Measurements from ENCODE around the gene MS4A15. TPM values are rescaled to one million over a fixed set of nuclear protein-coding genes. Genes with fewer than 3 reads are reported as not detected.

The MS4A15 gene
- total RNA-seq, 2 donors from 2014 or later = not detected

- Mint-ChIP-seq H3K36me3 (no peaks in the 10 kb centered on the region), H3K27ac (no peak overlapping the region), H3K9me3 (no peaks in the 10 kb centered on the region)
- DNase-seq (ENCODE audit: low spot score in 2 of 2) = peak in 1 of 2 donors; percentile 53
- ATAC-seq = peak; percentile 51 to 75
Observed at GRCh38 chr11:60767388-60767811, 10.7 kb downstream of the MS4A15 start.

- no peak overlapping the region for H3K27ac Mint-ChIP-seq
- H3K36me3 Mint-ChIP-seq = no peaks in the 10 kb centered on the region
- DNase-seq (ENCODE audit: low spot score in 2 of 2) (no peak), ATAC-seq (no peak)
- H3K9me3 Mint-ChIP-seq = no peaks in the 10 kb centered on the region
Observed at GRCh38 chr11:60768202-60768601, 11.5 kb downstream of the MS4A15 start.

GRCh38 chr11:60769273-60769672 is 12.6 kb downstream of the MS4A15 start:
- no peaks in the 10 kb centered on the region for H3K9me3 Mint-ChIP-seq

GRCh38 chr11:60769811-60770210 is 13.1 kb downstream of the MS4A15 start:
- Mint-ChIP-seq H3K27ac (no peak overlapping the region), H3K36me3 (no peaks in the 10 kb centered on the region), H3K9me3 (no peaks in the 10 kb centered on the region)
- DNase-seq (ENCODE audit: low spot score in 2 of 2) (peak in 1 of 2 donors; percentile 51), ATAC-seq (no peak)

More at GRCh38 chr11:60769273-60769672, 12.6 kb downstream of the MS4A15 start:
- no peak for ATAC-seq
- DNase-seq (ENCODE audit: low spot score in 2 of 2) = no peak
- no peak overlapping the region for H3K27ac Mint-ChIP-seq
- H3K36me3 Mint-ChIP-seq = no peaks in the 10 kb centered on the region

GRCh38 chr11:60771146-60771545 is 14.5 kb downstream of the MS4A15 start:
- Mint-ChIP-seq H3K27ac (peak overlapping the region in 1 of 2 donors; percentile 12), H3K9me3 (no peaks in the 10 kb centered on the region), H3K36me3 (no peaks in the 10 kb centered on the region)
- DNase-seq (ENCODE audit: low spot score in 2 of 2) = no peak
- ATAC-seq = no peak

GRCh38 chr11:60771879-60772525 is 15.3 kb downstream of the MS4A15 start:
- ATAC-seq (no peak), DNase-seq (ENCODE audit: low spot score in 2 of 2) (no peak)
- H3K27ac Mint-ChIP-seq = no peak overlapping the region
- no peaks in the 10 kb centered on the region for H3K9me3 Mint-ChIP-seq
- H3K36me3 Mint-ChIP-seq = no peaks in the 10 kb centered on the region

GRCh38 chr11:60772666-60773065 is 16.0 kb downstream of the MS4A15 start:
- ATAC-seq (no peak), DNase-seq (ENCODE audit: low spot score in 2 of 2) (no peak)
- H3K36me3 Mint-ChIP-seq = no peaks in the 10 kb centered on the region
- H3K9me3 Mint-ChIP-seq = no peaks in the 10 kb centered on the region
- no peak overlapping the region for H3K27ac Mint-ChIP-seq

- ATAC-seq (no peak), DNase-seq (ENCODE audit: low spot score in 2 of 2) (no peak)
- Mint-ChIP-seq H3K36me3 (no peaks in the 10 kb centered on the region), H3K9me3 (no peaks in the 10 kb centered on the region), H3K27ac (no peak overlapping the region)
Observed at GRCh38 chr11:60774726-60775125, 18.1 kb downstream of the MS4A15 start.

- DNase-seq (ENCODE audit: low spot score in 2 of 2) (peak; percentile 70 to 83), ATAC-seq (peak; percentile 90 to 94)
- no peak overlapping the region for H3K27ac Mint-ChIP-seq
- no peaks in the 10 kb centered on the region for H3K9me3 Mint-ChIP-seq
- H3K36me3 Mint-ChIP-seq = no peaks in the 10 kb centered on the region
Observed at GRCh38 chr11:60775420-60775961, 18.8 kb downstream of the MS4A15 start.

- no peak for DNase-seq (ENCODE audit: low spot score in 2 of 2)
- no peaks in the 10 kb centered on the region for H3K36me3 Mint-ChIP-seq
- ATAC-seq = no peak
- no peaks in the 10 kb centered on the region for H3K9me3 Mint-ChIP-seq
- no peak overlapping the region for H3K27ac Mint-ChIP-seq
Observed at GRCh38 chr11:60776167-60776566, 19.5 kb downstream of the MS4A15 start.

- no peaks in the 10 kb centered on the region for H3K36me3 Mint-ChIP-seq
- DNase-seq (ENCODE audit: low spot score in 2 of 2) (no peak), ATAC-seq (no peak)
- H3K9me3 Mint-ChIP-seq = no peaks in the 10 kb centered on the region
- no peak overlapping the region for H3K27ac Mint-ChIP-seq
Observed at GRCh38 chr11:60777106-60777505, 20.4 kb downstream of the MS4A15 start.

- no peak for DNase-seq (ENCODE audit: low spot score in 2 of 2)
- Mint-ChIP-seq H3K27ac (no peak overlapping the region), H3K36me3 (no peaks in the 10 kb centered on the region), H3K9me3 (no peaks in the 10 kb centered on the region)
- no peak for ATAC-seq
Observed at GRCh38 chr11:60777572-60777971, 20.9 kb downstream of the MS4A15 start.

GRCh38 chr11:60780065-60780464 is 23.4 kb downstream of the MS4A15 start:
- DNase-seq (ENCODE audit: low spot score in 2 of 2) = no peak
- no peaks in the 10 kb centered on the region for H3K36me3 Mint-ChIP-seq
- H3K27ac Mint-ChIP-seq = no peak overlapping the region
- H3K9me3 Mint-ChIP-seq = no peaks in the 10 kb centered on the region
- no peak for ATAC-seq

GRCh38 chr11:60780774-60781173 is 24.1 kb downstream of the MS4A15 start:
- H3K36me3 Mint-ChIP-seq = no peaks in the 10 kb centered on the region
- no peak overlapping the region for H3K27ac Mint-ChIP-seq
- ATAC-seq = no peak
- no peak for DNase-seq (ENCODE audit: low spot score in 2 of 2)
- no peaks in the 10 kb centered on the region for H3K9me3 Mint-ChIP-seq

- no peaks in the 10 kb centered on the region for H3K9me3 Mint-ChIP-seq
- H3K27ac Mint-ChIP-seq = no peak overlapping the region
- ATAC-seq (no peak), DNase-seq (ENCODE audit: low spot score in 2 of 2) (no peak)
- H3K36me3 Mint-ChIP-seq = no peaks in the 10 kb centered on the region
Observed at GRCh38 chr11:60781286-60781980, 24.8 kb downstream of the MS4A15 start.

- H3K9me3 Mint-ChIP-seq = no peaks in the 10 kb centered on the region
- DNase-seq (ENCODE audit: low spot score in 2 of 2) = no peak
- H3K36me3 Mint-ChIP-seq = no peaks in the 10 kb centered on the region
- ATAC-seq = no peak
- no peak overlapping the region for H3K27ac Mint-ChIP-seq
Observed at GRCh38 chr11:60781981-60782316, 25.3 kb downstream of the MS4A15 start.

GRCh38 chr11:60782393-60783140 is 25.9 kb downstream of the MS4A15 start:
- Mint-ChIP-seq H3K36me3 (no peaks in the 10 kb centered on the region), H3K27ac (no peak overlapping the region), H3K9me3 (no peaks in the 10 kb centered on the region)
- ATAC-seq (no peak), DNase-seq (ENCODE audit: low spot score in 2 of 2) (no peak)
